Keratinocyte (primary cell): ENCODE data around the gene PALS1.

Experiments
- CTCF ChIP-seq, 3 experiments: IDR thresholded peaks in 1 of 3; conservative IDR thresholded peaks in 1 of 3; optimal IDR thresholded peaks in 1 of 3; 2 replicates in 2 of 3; 3 replicates in 1 of 3; pipeline versions ENCODE3 to v1.5.1; 2011; ENCODE audit warnings: low read length in 3 of 3, mild to moderate bottlenecking in 3 of 3, moderate library complexity in 2 of 3, control low read depth in 1 of 3, inconsistent platforms in 1 of 3; ENCODE audit not compliant: insufficient read depth in 2 of 3; ENCODE audit errors: extremely low read depth in 1 of 3
- EZH2 ChIP-seq: IDR thresholded peaks from one replicate; pipeline ENCODE4 v1.6.1; 2012; ENCODE audit warnings: inconsistent platforms, mild to moderate bottlenecking, low read length, moderate library complexity

- TF ChIP-seq CTCF (optimal IDR thresholded peaks at IDR 0.05 in 1 of 3, IDR thresholded peaks at IDR 0.05 in 1 of 3, conservative IDR thresholded peaks at IDR 0.05 in 1 of 3; ENCODE audit: extremely low read depth in 1 of 3, insufficient read depth in 2 of 3, low read length in 3 of 3): no peak
- TF ChIP-seq EZH2: no peak
These were observed 23.1 kb upstream of the PALS1 start for GRCh38 chr14:67218126-67218525.
